WTC11 (cell line): ENCODE data around the gene EIF4E1B. TPM values are rescaled to one million over a fixed set of nuclear protein-coding genes. Genes with fewer than 3 reads are reported as not detected.

Source experiments
- ATAC-seq: fragments of 200-7000 bp; cut with Tn5 transposase; 2 replicates; pipeline ENCODE4 v1.10.0; 2021; ENCODE audit warnings: mild to moderate bottlenecking, moderate library complexity
- CTCF ChIA-PET: fragments of 300-600 bp; sonication (Branson Sonifier 250); formaldehyde crosslinking; loops from one replicate; lab custom pipeline; 2021; ENCODE audit warnings: antibody characterized with exemption; lab: Charles Lee
- POLR2A ChIA-PET: fragments of 350-600 bp; sonication (Branson Sonifier 250); formaldehyde crosslinking; loops from one replicate; lab custom pipeline; 2021; ENCODE audit warnings: antibody characterized with exemption; lab: Charles Lee
- DNase-seq: peaks from one replicate; pipeline ENCODE4 v3.0.0; 2021; ENCODE audit warnings: low spot score
- H3K27ac Mint-ChIP-seq: 2 replicates; pipeline ENCODE4 v1.8.0; 2021; ENCODE audit warnings: mixed read lengths
- H3K27me3 Mint-ChIP-seq: 2 replicates; pipeline ENCODE4 v1.8.0; 2021; ENCODE audit warnings: low read depth, mild to moderate bottlenecking, moderate library complexity, mixed read lengths
- H3K36me3 Mint-ChIP-seq: 2 replicates; pipeline ENCODE4 v1.8.0; 2021; ENCODE audit warnings: mixed read lengths
- H3K4me1 Mint-ChIP-seq: 2 replicates; pipeline ENCODE4 v1.8.0; 2022; ENCODE audit warnings: mixed read lengths
- H3K4me3 Mint-ChIP-seq: 2 replicates; pipeline ENCODE4 v1.8.0; 2021; ENCODE audit warnings: mild to moderate bottlenecking, moderate library complexity, mixed read lengths
- H3K9me3 Mint-ChIP-seq: 2 replicates; pipeline ENCODE4 v1.8.0; 2021; ENCODE audit warnings: mixed read lengths
- ATF2 ChIP-seq: sonication (generic); formaldehyde crosslinking; IDR thresholded peaks from 2 replicates; pipeline ENCODE4 v1.8.1; 2022; ENCODE audit warnings: low read depth, missing genetic modification reagents, borderline replicate concordance
- CDX4 ChIP-seq: fragments of 250-450 bp; sonication (Bioruptor Pico); IDR thresholded peaks from 2 replicates; pipeline ENCODE4 v1.9.0; 2021; ENCODE audit warnings: moderate library complexity, mild to moderate bottlenecking, inconsistent platforms, borderline replicate concordance
- CREM ChIP-seq: sonication (generic); formaldehyde crosslinking; IDR thresholded peaks from 2 replicates; pipeline ENCODE4 v1.8.1; 2022; ENCODE audit warnings: mild to moderate bottlenecking, missing genetic modification reagents, moderate library complexity
- E2F1 ChIP-seq: sonication (generic); formaldehyde crosslinking; IDR thresholded peaks from 2 replicates; pipeline ENCODE4 v1.8.0; 2022; ENCODE audit warnings: mild to moderate bottlenecking, missing genetic modification reagents
- ELF4 ChIP-seq: sonication (generic); formaldehyde crosslinking; IDR thresholded peaks from 2 replicates; pipeline ENCODE4 v1.8.1; 2022; ENCODE audit warnings: low read depth, mild to moderate bottlenecking, moderate library complexity, missing genetic modification reagents
- EMX1 ChIP-seq: fragments of 250-450 bp; sonication (Bioruptor Pico); IDR thresholded peaks from 2 replicates; pipeline ENCODE4 v1.8.0; 2021; ENCODE audit warnings: mild to moderate bottlenecking
- FOXP1 ChIP-seq: sonication (generic); formaldehyde crosslinking; IDR thresholded peaks from 2 replicates; pipeline ENCODE4 v1.8.0; 2022; ENCODE audit warnings: missing genetic modification reagents, mild to moderate bottlenecking, moderate library complexity, borderline replicate concordance
- FOXP4 ChIP-seq: sonication (generic); formaldehyde crosslinking; IDR thresholded peaks from 2 replicates; pipeline ENCODE4 v1.8.0; 2022; ENCODE audit warnings: mild to moderate bottlenecking, missing genetic modification reagents
- GTF2I ChIP-seq: fragments of 250-450 bp; sonication (Bioruptor Pico); conservative IDR thresholded peaks from 2 replicates; pipeline ENCODE4 v1.4.0; 2021; ENCODE audit warnings: mild to moderate bottlenecking
- IRF2 ChIP-seq: sonication (generic); formaldehyde crosslinking; IDR thresholded peaks from 2 replicates; pipeline ENCODE4 v1.8.0; 2022; ENCODE audit warnings: low read depth, missing genetic modification reagents, borderline replicate concordance
- JAZF1 ChIP-seq: fragments of 250-450 bp; sonication (Bioruptor Pico); IDR thresholded peaks from 2 replicates; pipeline ENCODE4 v1.9.0; 2021; ENCODE audit warnings: moderate library complexity, mild to moderate bottlenecking, inconsistent platforms
- NR1H2 ChIP-seq: sonication (generic); formaldehyde crosslinking; IDR thresholded peaks from 2 replicates; pipeline ENCODE4 v1.9.0; 2021; ENCODE audit warnings: mild to moderate bottlenecking, moderate library complexity, missing genetic modification reagents
- RELA ChIP-seq: sonication (generic); formaldehyde crosslinking; IDR thresholded peaks from 2 replicates; pipeline ENCODE4 v1.8.1; 2022; ENCODE audit warnings: missing genetic modification reagents, mild to moderate bottlenecking, borderline replicate concordance
- RORB ChIP-seq: fragments of 250-450 bp; sonication (Bioruptor Pico); IDR thresholded peaks from 2 replicates; pipeline ENCODE4 v1.9.0; 2021; ENCODE audit warnings: mild to moderate bottlenecking
- SMAD4 ChIP-seq: sonication (generic); formaldehyde crosslinking; IDR thresholded peaks from 2 replicates; pipeline ENCODE4 v1.8.0; 2022; ENCODE audit warnings: mild to moderate bottlenecking, missing genetic modification reagents
- TEAD1 ChIP-seq: sonication (generic); formaldehyde crosslinking; IDR thresholded peaks from 2 replicates; pipeline ENCODE4 v1.8.0; 2022; ENCODE audit warnings: mild to moderate bottlenecking, missing genetic modification reagents
- ZBTB21 ChIP-seq: sonication (generic); formaldehyde crosslinking; IDR thresholded peaks from 2 replicates; pipeline ENCODE4 v1.8.1; 2023; ENCODE audit warnings: mild to moderate bottlenecking, missing genetic modification reagents, borderline replicate concordance
- ZNF425 ChIP-seq: fragments of 250-450 bp; sonication (Bioruptor Pico); conservative IDR thresholded peaks from 2 replicates; pipeline ENCODE4 v1.9.0; 2021; ENCODE audit warnings: mild to moderate bottlenecking
- total RNA-seq: library from RNA; stranded (reverse); gene quantifications from 3 replicates; pipeline ENCODE4 v1.2.3, GENCODE V29; 2021
- TF ChIP-seq, protein P1 (sequence below): sonication (generic); formaldehyde crosslinking; IDR thresholded peaks from 2 replicates; pipeline ENCODE4 v1.8.1; 2023; ENCODE audit warnings: mild to moderate bottlenecking, missing genetic modification reagents
- TF ChIP-seq, protein P2 (sequence below): sonication (generic); formaldehyde crosslinking; conservative IDR thresholded peaks from 2 replicates; pipeline ENCODE4 v1.8.1; 2023; ENCODE audit warnings: mild to moderate bottlenecking, low read depth, missing genetic modification reagents, moderate library complexity
- TF ChIP-seq, protein P3 (sequence below): sonication (generic); formaldehyde crosslinking; IDR thresholded peaks from 2 replicates; pipeline ENCODE4 v1.8.0; 2022; ENCODE audit warnings: mild to moderate bottlenecking, missing genetic modification reagents

Gene EIF4E1B
- total RNA-seq, 1 experiment from 2014 or later: 0.74 TPM

- ATAC-seq (no peak), DNase-seq (no peak)
- no peak overlapping the region for H3K27ac Mint-ChIP-seq
- no peak overlapping the region for H3K4me3 Mint-ChIP-seq
- TF ChIP-seq ZNF425 (CRISPR knock-in tag): no peak
- TF ChIP-seq ATF2 (CRISPR knock-in tag): no peak
- TF ChIP-seq CDX4: no peak
- TF ChIP-seq, protein P1, sequence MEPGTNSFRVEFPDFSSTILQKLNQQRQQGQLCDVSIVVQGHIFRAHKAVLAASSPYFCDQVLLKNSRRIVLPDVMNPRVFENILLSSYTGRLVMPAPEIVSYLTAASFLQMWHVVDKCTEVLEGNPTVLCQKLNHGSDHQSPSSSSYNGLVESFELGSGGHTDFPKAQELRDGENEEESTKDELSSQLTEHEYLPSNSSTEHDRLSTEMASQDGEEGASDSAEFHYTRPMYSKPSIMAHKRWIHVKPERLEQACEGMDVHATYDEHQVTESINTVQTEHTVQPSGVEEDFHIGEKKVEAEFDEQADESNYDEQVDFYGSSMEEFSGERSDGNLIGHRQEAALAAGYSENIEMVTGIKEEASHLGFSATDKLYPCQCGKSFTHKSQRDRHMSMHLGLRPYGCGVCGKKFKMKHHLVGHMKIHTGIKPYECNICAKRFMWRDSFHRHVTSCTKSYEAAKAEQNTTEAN (CRISPR knock-in tag): no peak
- no peak for TF ChIP-seq CREM (CRISPR knock-in tag)
- TF ChIP-seq IRF2 (CRISPR knock-in tag): no peak
- no peak for TF ChIP-seq RELA (CRISPR knock-in tag)
- TF ChIP-seq FOXP1 (CRISPR knock-in tag): no peak
- H3K4me1 Mint-ChIP-seq: peaks cover 73% of the 10 kb centered on the region
- no peaks in the 10 kb centered on the region for H3K36me3 Mint-ChIP-seq
- ChIA-PET CTCF (interaction anchor here (0.7 to 14.2 kb wide), 8 partner anchors 21 to 393 kb away, joined by 3 to 233 read pairs (median 5); no protein-coding TSS in a partner anchor), POLR2A (interaction anchor here (0.6 kb wide), 2 partner anchors 18 to 28 kb away, joined by 3 to 4 read pairs; no protein-coding TSS in a partner anchor)
- no peaks in the 10 kb centered on the region for H3K9me3 Mint-ChIP-seq
- H3K27me3 Mint-ChIP-seq: peaks cover 7% of the 10 kb centered on the region
These were observed 63.0 kb downstream of the EIF4E1B start for GRCh38 chr5:176693477-176693851.

- H3K27ac Mint-ChIP-seq: no peak overlapping the region
- ChIA-PET CTCF (interaction anchor here (1.3 to 14.2 kb wide), 4 partner anchors 18 to 119 kb away, joined by 3 to 233 read pairs (median 6); no protein-coding TSS in a partner anchor), POLR2A (interaction anchor here (0.6 kb wide), 1 partner anchor 254 kb away, joined by 6 read pairs; no protein-coding TSS in a partner anchor)
- DNase-seq (no peak), ATAC-seq (no peak)
- H3K4me3 Mint-ChIP-seq: no peak overlapping the region
- H3K36me3 Mint-ChIP-seq: no peaks in the 10 kb centered on the region
- H3K27me3 Mint-ChIP-seq: peaks cover 7% of the 10 kb centered on the region
- H3K9me3 Mint-ChIP-seq: no peaks in the 10 kb centered on the region
- H3K4me1 Mint-ChIP-seq: peaks cover 78% of the 10 kb centered on the region
- TF ChIP-seq TEAD1: no peak
- TF ChIP-seq RELA (CRISPR knock-in tag): no peak
- no peak for TF ChIP-seq ELF4
- no peak for TF ChIP-seq EMX1
- no peak for TF ChIP-seq SMAD4 (CRISPR knock-in tag)
- TF ChIP-seq, protein P2, sequence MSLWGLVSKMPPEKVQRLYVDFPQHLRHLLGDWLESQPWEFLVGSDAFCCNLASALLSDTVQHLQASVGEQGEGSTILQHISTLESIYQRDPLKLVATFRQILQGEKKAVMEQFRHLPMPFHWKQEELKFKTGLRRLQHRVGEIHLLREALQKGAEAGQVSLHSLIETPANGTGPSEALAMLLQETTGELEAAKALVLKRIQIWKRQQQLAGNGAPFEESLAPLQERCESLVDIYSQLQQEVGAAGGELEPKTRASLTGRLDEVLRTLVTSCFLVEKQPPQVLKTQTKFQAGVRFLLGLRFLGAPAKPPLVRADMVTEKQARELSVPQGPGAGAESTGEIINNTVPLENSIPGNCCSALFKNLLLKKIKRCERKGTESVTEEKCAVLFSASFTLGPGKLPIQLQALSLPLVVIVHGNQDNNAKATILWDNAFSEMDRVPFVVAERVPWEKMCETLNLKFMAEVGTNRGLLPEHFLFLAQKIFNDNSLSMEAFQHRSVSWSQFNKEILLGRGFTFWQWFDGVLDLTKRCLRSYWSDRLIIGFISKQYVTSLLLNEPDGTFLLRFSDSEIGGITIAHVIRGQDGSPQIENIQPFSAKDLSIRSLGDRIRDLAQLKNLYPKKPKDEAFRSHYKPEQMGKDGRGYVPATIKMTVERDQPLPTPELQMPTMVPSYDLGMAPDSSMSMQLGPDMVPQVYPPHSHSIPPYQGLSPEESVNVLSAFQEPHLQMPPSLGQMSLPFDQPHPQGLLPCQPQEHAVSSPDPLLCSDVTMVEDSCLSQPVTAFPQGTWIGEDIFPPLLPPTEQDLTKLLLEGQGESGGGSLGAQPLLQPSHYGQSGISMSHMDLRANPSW: no peak
- TF ChIP-seq NR1H2: no peak
- TF ChIP-seq CDX4: no peak
- TF ChIP-seq GTF2I (CRISPR knock-in tag): no peak
- TF ChIP-seq ZBTB21 (CRISPR knock-in tag): no peak
- TF ChIP-seq, protein P3, sequence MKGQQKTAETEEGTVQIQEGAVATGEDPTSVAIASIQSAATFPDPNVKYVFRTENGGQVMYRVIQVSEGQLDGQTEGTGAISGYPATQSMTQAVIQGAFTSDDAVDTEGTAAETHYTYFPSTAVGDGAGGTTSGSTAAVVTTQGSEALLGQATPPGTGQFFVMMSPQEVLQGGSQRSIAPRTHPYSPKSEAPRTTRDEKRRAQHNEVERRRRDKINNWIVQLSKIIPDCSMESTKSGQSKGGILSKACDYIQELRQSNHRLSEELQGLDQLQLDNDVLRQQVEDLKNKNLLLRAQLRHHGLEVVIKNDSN (CRISPR knock-in tag): no peak
- no peak for TF ChIP-seq FOXP4
- no peak for TF ChIP-seq JAZF1 (CRISPR knock-in tag)
- no peak for TF ChIP-seq RORB (CRISPR knock-in tag)
- no peak for TF ChIP-seq IRF2 (CRISPR knock-in tag)
- TF ChIP-seq E2F1 (CRISPR knock-in tag): no peak
These were observed 63.7 kb downstream of the EIF4E1B start for GRCh38 chr5:176694146-176694545.
